ENCODE measurements around the gene SNRPD3. TPM values are rescaled to one million over a fixed set of nuclear protein-coding genes. Genes with fewer than 3 reads are reported as not detected.
A peak's percentile ranks its signal among the peaks of the same experiment; 100 is the strongest.
"Not testable (repeated sequence)": the region's sequence is repeated elsewhere in the genome, so short reads cannot be mapped to it uniquely, and the experiment has no call there.

The SNRPD3 gene
- total RNA-seq, 1 donor from 2014 or later: 169 TPM

GRCh38 chr22:24530968-24531367 lies 24.8 kb upstream of the SNRPD3 start:
- DNase-seq (ENCODE audit: low read depth): not testable (repeated sequence)

GRCh38 chr22:24532075-24532474 lies 23.7 kb upstream of the SNRPD3 start:
- no peak for DNase-seq (ENCODE audit: low read depth)

- no peak for DNase-seq (ENCODE audit: low read depth)
Observed at GRCh38 chr22:24535348-24535747, 20.5 kb upstream of the SNRPD3 start.

- peak; percentile 88 for DNase-seq (ENCODE audit: low read depth)
Observed at GRCh38 chr22:24536089-24536488, 19.7 kb upstream of the SNRPD3 start.

GRCh38 chr22:24540470-24540869 lies 15.3 kb upstream of the SNRPD3 start:
- peak; percentile 75 for DNase-seq (ENCODE audit: low read depth)

- no peak for DNase-seq (ENCODE audit: low read depth)
Observed at GRCh38 chr22:24541681-24542515, 13.9 kb upstream of the SNRPD3 start.

- peak; percentile 98 for DNase-seq (ENCODE audit: low read depth)
Observed at GRCh38 chr22:24542641-24543040, 13.2 kb upstream of the SNRPD3 start.

GRCh38 chr22:24543185-24543601 lies 12.6 kb upstream of the SNRPD3 start:
- peak; percentile 89 for DNase-seq (ENCODE audit: low read depth)

- no peak for DNase-seq (ENCODE audit: low read depth)
Observed at GRCh38 chr22:24543679-24544243, 12.0 kb upstream of the SNRPD3 start.

- DNase-seq (ENCODE audit: low read depth): no peak
Observed at GRCh38 chr22:24548812-24549211, 7.0 kb upstream of the SNRPD3 start.

GRCh38 chr22:24550028-24550901 lies 5.5 kb upstream of the SNRPD3 start:
- DNase-seq (ENCODE audit: low read depth): no peak

- no peak for DNase-seq (ENCODE audit: low read depth)
Observed at GRCh38 chr22:24550902-24551435, 4.8 kb upstream of the SNRPD3 start.

GRCh38 chr22:24552503-24553286 lies 3.1 kb upstream of the SNRPD3 start:
- not testable (repeated sequence) for DNase-seq (ENCODE audit: low read depth)

- DNase-seq (ENCODE audit: low read depth): peak; percentile 55
Observed at GRCh38 chr22:24553597-24554312, 2.0 kb upstream of the SNRPD3 start.

- peak; percentile 58 for DNase-seq (ENCODE audit: low read depth)
Observed at GRCh38 chr22:24554313-24555164, 1.3 kb upstream of the SNRPD3 start, which contains the start of gene GUCD1. Gene GUCD1 (minus strand): TSS chr22:24555138. CDS start chr22:24554991, 147 bp downstream.

- peak; percentile 78 for DNase-seq (ENCODE audit: low read depth)
Observed at GRCh38 chr22:24559471-24559870, 3.7 kb downstream of the SNRPD3 start.

- DNase-seq (ENCODE audit: low read depth): peak; percentile 84
Observed at GRCh38 chr22:24563246-24563645, 7.4 kb downstream of the SNRPD3 start.

- DNase-seq (ENCODE audit: low read depth): peak; percentile 72
Observed at GRCh38 chr22:24564376-24565058, 8.7 kb downstream of the SNRPD3 start.

Data from myocyte (in vitro differentiated cells).